Measurements from ENCODE around the gene SF3A1.
"Not testable (repeated sequence)": the region's sequence is repeated elsewhere in the genome, so short reads cannot be mapped to it uniquely, and the experiment has no call there.

Gene SF3A1

GRCh38 chr22:30356449-30357235, at the start of gene SF3A1, which contains the start of gene CCDC157:
Gene SF3A1, minus strand, starts transcription at chr22:30356894. Its CDS starts 102 bp downstream, at chr22:30356792.
Gene CCDC157, plus strand, starts transcription at chr22:30357007. Its CDS starts 8,994 bp downstream, at chr22:30366001.
- peak; percentile 93 for DNase-seq

- DNase-seq = no peak
These were observed 49.7 kb upstream of the SF3A1 start for GRCh38 chr22:30406400-30406799.

GRCh38 chr22:30405731-30406130, 49.0 kb upstream of the SF3A1 start:
- DNase-seq = no peak

GRCh38 chr22:30404307-30404706, 47.6 kb upstream of the SF3A1 start:
- DNase-seq = no peak

DNA sequence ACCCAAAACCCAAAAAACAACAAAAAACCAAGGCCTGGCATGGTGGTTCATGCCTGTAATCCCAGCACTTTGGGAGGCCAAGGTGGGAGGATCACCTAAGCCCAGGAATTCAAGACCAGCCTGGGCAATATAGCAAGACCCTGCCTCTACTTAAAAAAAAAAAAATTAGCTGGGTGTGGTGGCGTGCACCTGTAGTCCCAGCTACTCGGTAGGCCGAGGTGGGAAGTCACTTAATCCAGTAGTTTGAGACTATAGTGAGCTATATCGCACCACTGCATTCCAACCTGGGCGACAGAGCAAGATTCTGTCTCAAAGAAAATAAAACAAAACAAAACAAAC, 46.0 kb upstream of the SF3A1 start:
- not testable (repeated sequence) for DNase-seq

GRCh38 chr22:30402028-30402765, 45.5 kb upstream of the SF3A1 start:
- DNase-seq = no peak

DNA sequence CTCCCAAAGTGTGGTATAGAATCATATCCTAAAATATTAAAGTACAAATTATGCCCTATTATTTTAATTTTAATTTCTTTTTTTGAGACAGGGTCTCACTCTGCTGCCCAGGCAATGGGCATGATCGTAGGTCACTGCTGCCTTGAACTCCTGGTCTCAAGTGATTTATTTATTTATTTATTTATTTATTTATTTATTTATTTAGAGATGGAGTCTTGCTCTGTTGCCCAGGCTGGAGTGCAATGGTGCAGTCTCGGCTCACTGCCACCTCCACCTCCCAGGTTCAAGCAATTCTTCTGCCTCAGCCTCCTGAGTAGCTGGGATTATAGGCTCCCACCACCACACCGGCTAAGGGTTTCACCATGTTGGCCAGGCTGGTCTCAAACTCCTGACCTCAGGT, 44.3 kb upstream of the SF3A1 start:
- not testable (repeated sequence) for DNase-seq

GRCh38 chr22:30400159-30400558, 43.5 kb upstream of the SF3A1 start:
- no peak for DNase-seq

DNA sequence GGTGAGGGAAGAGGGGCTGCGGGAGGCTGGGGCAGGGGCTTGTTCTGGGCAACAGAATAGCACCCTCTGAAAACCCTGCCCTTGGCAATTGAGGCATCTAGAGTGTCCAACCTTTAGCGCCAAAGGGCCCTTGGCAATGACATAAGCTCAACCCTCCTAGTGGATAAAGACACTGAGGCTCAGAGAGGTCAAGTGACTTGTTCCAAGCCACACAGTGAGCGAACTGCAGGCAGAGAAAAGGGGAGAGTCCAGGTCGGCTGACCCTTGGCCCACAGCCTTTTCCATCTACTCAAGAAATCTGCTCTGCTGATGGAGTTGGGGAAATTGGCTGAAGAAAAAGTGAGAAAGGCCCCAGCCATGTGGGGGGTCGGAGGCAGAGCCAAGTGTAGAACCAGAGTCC, 43.0 kb upstream of the SF3A1 start:
- DNase-seq = no peak

- DNase-seq = no peak
These were observed 42.3 kb upstream of the SF3A1 start for GRCh38 chr22:30398685-30399680.

- DNase-seq = no peak
These were observed 41.3 kb upstream of the SF3A1 start for GRCh38 chr22:30397656-30398635.

GRCh38 chr22:30396871-30397655, 40.4 kb upstream of the SF3A1 start, which contains the start of gene SEC14L2:
Gene SEC14L2, plus strand, starts transcription at chr22:30397018. Its CDS starts 99 bp downstream, at chr22:30397117.
- peak; percentile 52 for DNase-seq

DNA sequence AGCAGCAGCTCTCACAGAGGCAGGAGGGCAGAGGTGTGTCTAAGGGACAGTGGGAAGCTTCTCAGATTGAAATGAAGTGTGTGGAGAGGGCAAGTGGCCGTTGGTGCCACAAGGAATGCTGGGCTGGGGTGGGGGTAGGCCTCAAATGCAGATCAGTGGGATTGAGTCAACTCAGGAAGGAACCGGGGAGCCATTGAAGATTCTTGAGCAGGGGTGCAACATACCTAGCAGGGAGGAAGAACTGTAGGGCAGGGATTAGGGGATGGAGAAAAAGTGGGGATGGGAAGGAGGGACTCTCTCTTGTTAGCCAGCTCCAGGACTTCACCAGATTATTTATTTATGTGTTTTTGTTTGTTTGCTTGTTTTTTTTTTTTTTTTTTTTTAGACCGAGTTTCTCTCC, 37.2 kb upstream of the SF3A1 start:
- no peak for DNase-seq

GRCh38 chr22:30393322-30393680, 36.6 kb upstream of the SF3A1 start:
- no peak for DNase-seq

DNA sequence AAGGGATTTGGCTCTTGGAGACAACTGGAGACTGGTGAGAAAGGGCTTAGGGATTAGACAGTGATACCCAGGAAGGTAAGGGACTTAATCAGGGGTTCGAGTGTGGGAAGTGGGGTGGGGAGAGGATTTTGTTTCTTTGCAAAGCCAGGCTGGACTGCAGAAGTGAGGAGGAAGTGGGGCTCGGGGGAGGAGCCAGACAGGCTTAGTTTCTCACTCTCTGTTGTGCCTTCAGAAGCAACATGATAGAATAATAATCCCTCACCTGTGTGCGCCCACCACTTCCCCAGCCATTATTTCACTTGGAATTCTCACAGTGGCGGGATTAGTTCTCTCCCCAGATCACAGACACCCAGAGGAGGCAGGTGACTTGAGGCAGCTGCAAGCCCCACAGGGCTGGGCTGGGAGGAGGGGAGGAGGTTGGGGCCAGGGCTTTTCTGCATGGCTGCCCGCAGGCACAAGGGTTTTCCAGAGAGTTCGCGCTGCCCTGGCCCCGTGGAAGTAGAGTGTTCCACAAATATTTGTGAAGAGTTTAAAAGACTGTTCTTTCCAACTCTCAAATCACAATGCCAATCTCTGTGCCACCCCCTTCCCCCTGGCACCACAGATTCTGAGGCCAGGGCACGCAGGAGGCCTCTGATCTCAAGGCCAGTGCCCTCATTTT, 36.1 kb upstream of the SF3A1 start:
- DNase-seq = no peak

DNA sequence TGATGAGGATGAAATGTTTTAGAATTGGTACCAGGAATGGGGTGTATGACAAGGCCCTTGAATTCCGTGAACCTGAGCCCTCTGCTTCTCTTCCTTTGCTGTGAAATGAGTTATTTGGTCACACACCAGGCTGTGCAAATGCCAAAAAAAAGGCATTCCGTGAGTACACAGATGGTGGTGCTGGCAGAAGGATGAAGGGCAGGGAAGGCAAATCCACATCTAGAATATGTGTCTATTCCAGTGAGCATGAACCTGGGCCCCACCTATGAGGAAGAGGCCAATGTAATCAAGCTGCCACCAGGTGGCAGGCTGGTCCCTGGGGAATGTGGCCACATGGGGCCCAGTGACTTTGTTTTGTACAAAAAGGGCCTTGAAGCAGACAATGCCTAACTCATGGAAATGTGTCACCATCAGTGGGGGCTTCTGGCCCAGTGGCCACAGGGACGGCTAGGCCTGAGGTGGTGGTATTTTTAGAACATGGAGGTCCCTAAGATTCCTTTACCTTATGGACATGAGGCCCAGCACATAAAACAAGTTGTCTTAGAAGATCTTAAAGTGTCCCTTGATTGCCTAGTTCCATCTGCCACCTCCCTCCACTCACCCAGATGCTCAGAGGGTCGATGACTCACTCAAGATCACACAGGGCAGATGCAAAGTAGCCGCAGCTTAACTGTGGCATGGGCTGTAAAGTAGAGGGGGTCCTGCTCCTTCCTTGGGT, 34.4 kb upstream of the SF3A1 start:
- DNase-seq = peak; percentile 79

DNA sequence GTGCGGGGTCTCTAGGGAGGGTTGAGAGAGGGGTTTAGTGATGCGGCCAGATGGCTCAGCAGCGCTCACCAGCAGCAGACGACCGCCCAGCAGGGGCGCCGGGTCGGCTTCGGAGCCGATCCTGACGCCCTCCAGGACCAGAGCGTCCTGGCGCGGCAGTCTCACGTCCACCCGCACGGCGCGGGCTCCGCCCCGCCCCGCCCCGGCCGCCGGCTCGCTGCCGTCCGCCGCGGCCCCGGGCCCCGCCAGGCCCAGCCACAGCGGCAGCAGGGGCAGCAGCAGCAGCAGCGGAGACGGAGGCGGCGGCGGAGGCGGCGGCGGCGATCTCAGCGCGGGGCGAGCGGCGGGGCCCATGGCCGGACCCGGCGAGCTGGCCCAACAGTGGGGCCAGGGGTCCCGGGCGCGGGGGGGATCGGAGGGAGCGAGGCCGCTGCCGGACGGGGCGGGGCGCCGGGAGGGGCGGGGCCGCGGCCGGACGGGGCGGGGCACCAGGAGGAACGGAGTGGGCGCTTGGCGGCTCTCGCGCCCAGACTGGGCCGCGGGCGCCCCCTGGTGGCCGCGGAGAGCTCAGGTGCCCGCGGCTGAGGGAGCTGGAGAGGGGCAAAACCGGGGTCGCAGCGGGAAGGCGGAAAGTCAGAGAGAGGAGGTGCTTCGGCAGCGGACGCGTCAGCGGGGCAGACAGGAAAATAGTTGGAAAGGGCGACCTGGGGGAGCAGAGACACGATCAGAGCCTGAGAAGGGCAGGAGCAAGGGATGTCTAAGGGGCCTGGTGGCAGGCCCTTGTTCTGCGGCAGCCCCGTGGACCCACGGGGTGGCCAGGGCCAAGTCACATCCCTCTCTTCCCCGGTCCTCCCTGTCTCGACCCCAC, 30.5 kb upstream of the SF3A1 start, which contains the start of gene RNF215:
TSS of gene RNF215 (minus strand) at position 452 of the 868 bp plus-strand sequence. CDS start at position 354, 98 bp downstream.
- peak; percentile 83 for DNase-seq

GRCh38 chr22:30386608-30386959, 29.9 kb upstream of the SF3A1 start:
- no peak for DNase-seq
